AG04449 (cell line): Measurements from ENCODE around the gene LRRC9.

ENCODE experiments used
- CTCF ChIA-PET: fragments of 350-600 bp; formaldehyde crosslinking; extraction: SDS; loops from one replicate; lab custom pipeline; 2021; ENCODE audit warnings: antibody characterized with exemption; lab: Yijun Ruan, JAX
- POLR2A ChIA-PET: fragments of 400-600, 350-600 bp; formaldehyde crosslinking; extraction: SDS; loops from one replicate; lab custom pipeline; 2020; ENCODE audit warnings: antibody characterized with exemption, inconsistent platforms; lab: Yijun Ruan, JAX
- DNase-seq: peaks from one replicate; pipeline ENCODE4 v3.0.0-alpha.2; 2010; ENCODE audit warnings: low read depth, low spot score
- H3K4me3 ChIP-seq: 2 replicates; pipeline ENCODE4 v1.5.1; 2011; ENCODE audit warnings: low read depth, mild to moderate bottlenecking, control low read depth, low read length
- CTCF ChIP-seq: IDR thresholded peaks from one replicate; pipeline ENCODE4 v1.5.1; 2011; ENCODE audit warnings: mild to moderate bottlenecking, moderate library complexity, low read length, control low read depth, inconsistent platforms; ENCODE audit not compliant: insufficient read depth; ENCODE audit errors: missing control alignments

Gene LRRC9

GRCh38 chr14:59964251-59965007, 44.5 kb downstream of the LRRC9 start:
- CTCF ChIA-PET, result interaction anchor here (0.8 to 9.3 kb wide), 33 partner anchors 8 to 1321 kb away, joined by 3 to 295 read pairs (median 4); partner anchors contain the start of gene DHRS7
- POLR2A ChIA-PET, result no interaction called here
- H3K4me3 ChIP-seq, result no peak overlapping the region
- no peak for DNase-seq
- no peak for TF ChIP-seq CTCF

GRCh38 chr14:59969319-59969718, 49.4 kb downstream of the LRRC9 start:
- ChIA-PET CTCF (no interaction called here), POLR2A (no interaction called here)
- DNase-seq, result no peak

GRCh38 chr14:59981564-59981963, 61.6 kb downstream of the LRRC9 start:
- no peak for TF ChIP-seq CTCF
- DNase-seq, result no peak
- ChIA-PET POLR2A (no interaction called here), CTCF (interaction anchor here (4.4 kb wide), 1 partner anchor 16 kb away, joined by 25 read pairs; no protein-coding TSS in a partner anchor)
- no peak overlapping the region for H3K4me3 ChIP-seq

More at GRCh38 chr14:59969319-59969718, 49.4 kb downstream of the LRRC9 start:
- no peak overlapping the region for H3K4me3 ChIP-seq
- TF ChIP-seq CTCF, result no peak

- no peak for TF ChIP-seq CTCF
Observed at GRCh38 chr14:59983048-59983447, 63.1 kb downstream of the LRRC9 start.

GRCh38 chr14:59986556-59987059, 66.7 kb downstream of the LRRC9 start:
- no peak for TF ChIP-seq CTCF
- no peak overlapping the region for H3K4me3 ChIP-seq
- ChIA-PET POLR2A (no interaction called here), CTCF (interaction anchor here (2.3 kb wide), 1 partner anchor 22 kb away, joined by 13 read pairs; no protein-coding TSS in a partner anchor)
- no peak for DNase-seq

More at GRCh38 chr14:59983048-59983447, 63.1 kb downstream of the LRRC9 start:
- no peak for DNase-seq
- POLR2A ChIA-PET, result no interaction called here
- H3K4me3 ChIP-seq, result no peak overlapping the region
- CTCF ChIA-PET, result interaction anchor here (4.4 kb wide), 1 partner anchor 18 kb away, joined by 25 read pairs; no protein-coding TSS in a partner anchor

- no peak for TF ChIP-seq CTCF
- DNase-seq, result no peak
- CTCF ChIA-PET, result no interaction called here
- POLR2A ChIA-PET, result no interaction called here
- H3K4me3 ChIP-seq, result no peak overlapping the region
Observed at GRCh38 chr14:59997449-59997848, 77.5 kb downstream of the LRRC9 start.
